ENCODE measurements around the gene USP31. TPM values are rescaled to one million over a fixed set of nuclear protein-coding genes. Genes with fewer than 3 reads are reported as not detected.

The USP31 gene
- total RNA-seq, 1 donor from 2014 or later, result 13.4 TPM

GRCh38 chr16:23079675-23080301 lies 69.5 kb downstream of the USP31 start:
- H3K27me3 ChIP-seq (ENCODE audit: control insufficient read depth, insufficient read depth, low read length), result no peaks in the 10 kb centered on the region
- DNase-seq (ENCODE audit: low read depth) (peak; percentile 83), FAIRE-seq (no peak)
- no peak for TF ChIP-seq CTCF (IDR thresholded peaks at IDR 0.05; ENCODE audit: insufficient read depth, low read length, severe bottlenecking)
- no peak overlapping the region for H3K4me3 ChIP-seq (ENCODE audit: low read depth, low read length)
- peaks cover 8% of the 10 kb centered on the region for H3K36me3 ChIP-seq (ENCODE audit: control insufficient read depth, insufficient read depth, low read length)

- peaks cover 19% of the 10 kb centered on the region for H3K36me3 ChIP-seq (ENCODE audit: control insufficient read depth, insufficient read depth, low read length)
- TF ChIP-seq CTCF (IDR thresholded peaks at IDR 0.05; ENCODE audit: insufficient read depth, low read length, severe bottlenecking), result no peak
- no peak for FAIRE-seq
Observed at GRCh38 chr16:23074423-23074822, 74.8 kb downstream of the USP31 start.

GRCh38 chr16:23072769-23073549 lies 76.3 kb downstream of the USP31 start:
- DNase-seq (ENCODE audit: low read depth) (peak; percentile 97), FAIRE-seq (peak; percentile 50)

More at GRCh38 chr16:23074423-23074822, 74.8 kb downstream of the USP31 start:
- H3K4me3 ChIP-seq (ENCODE audit: low read depth, low read length), result no peak overlapping the region
- no peak for DNase-seq (ENCODE audit: low read depth)
- H3K27me3 ChIP-seq (ENCODE audit: control insufficient read depth, insufficient read depth, low read length), result no peaks in the 10 kb centered on the region

GRCh38 chr16:23072084-23072599 lies 77.1 kb downstream of the USP31 start:
- Histone ChIP-seq H3K4me3 (ENCODE audit: low read depth, low read length) (no peak overlapping the region), H3K27me3 (ENCODE audit: control insufficient read depth, insufficient read depth, low read length) (no peaks in the 10 kb centered on the region), H3K36me3 (ENCODE audit: control insufficient read depth, insufficient read depth, low read length) (peaks cover 29% of the 10 kb centered on the region)
- DNase-seq (ENCODE audit: low read depth) (peak; percentile 75), FAIRE-seq (no peak)
- TF ChIP-seq CTCF (IDR thresholded peaks at IDR 0.05; ENCODE audit: insufficient read depth, low read length, severe bottlenecking), result no peak

More at GRCh38 chr16:23072769-23073549, 76.3 kb downstream of the USP31 start:
- Histone ChIP-seq H3K27me3 (ENCODE audit: control insufficient read depth, insufficient read depth, low read length) (no peaks in the 10 kb centered on the region), H3K4me3 (ENCODE audit: low read depth, low read length) (no peak overlapping the region), H3K36me3 (ENCODE audit: control insufficient read depth, insufficient read depth, low read length) (peaks cover 28% of the 10 kb centered on the region)
- TF ChIP-seq CTCF (IDR thresholded peaks at IDR 0.05; ENCODE audit: insufficient read depth, low read length, severe bottlenecking), result peak; percentile 20

DNA sequence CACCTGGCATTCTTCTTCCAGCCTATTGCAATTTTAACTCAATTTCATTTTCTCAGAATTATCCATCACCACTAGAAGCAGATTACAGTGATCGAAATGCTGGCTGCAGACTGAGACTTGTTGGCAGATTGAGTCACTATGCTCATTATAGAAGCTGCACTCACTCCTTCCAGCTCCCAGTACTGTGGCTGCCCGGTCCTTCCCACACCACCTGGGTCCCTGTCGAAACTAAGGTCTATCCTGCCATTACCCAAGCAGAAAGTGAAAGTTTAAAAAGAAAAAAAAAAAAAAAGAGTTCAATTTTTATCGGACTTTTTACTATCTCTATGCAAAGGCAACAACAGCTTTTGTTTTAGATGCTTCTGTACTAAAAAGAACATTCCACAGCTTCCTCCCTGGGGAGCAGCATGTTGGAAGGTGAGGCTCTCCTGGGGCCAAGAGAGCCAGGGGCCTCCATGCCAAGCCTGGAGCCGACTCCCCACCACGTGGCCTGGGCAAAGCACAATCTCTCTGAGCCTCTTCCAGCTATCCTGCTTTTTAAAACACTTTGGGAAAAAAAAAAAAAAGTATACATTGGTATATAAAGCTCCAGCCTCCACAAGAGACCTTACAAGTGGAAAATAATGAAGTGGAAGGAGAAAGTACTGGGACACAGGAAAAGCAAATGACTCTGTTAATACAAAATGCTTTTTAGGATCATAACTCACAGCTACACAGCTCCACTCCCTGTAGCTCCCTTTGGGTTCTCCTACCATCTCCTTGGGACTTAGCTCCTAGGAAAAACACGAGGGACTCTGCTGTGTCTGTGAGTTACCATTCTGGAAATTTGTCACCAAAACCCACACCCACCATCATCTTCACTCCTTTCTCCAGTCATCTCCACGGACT lies 77.8 kb downstream of the USP31 start:
- Histone ChIP-seq H3K27me3 (ENCODE audit: control insufficient read depth, insufficient read depth, low read length) (no peaks in the 10 kb centered on the region), H3K4me3 (ENCODE audit: low read depth, low read length) (no peak overlapping the region), H3K36me3 (ENCODE audit: control insufficient read depth, insufficient read depth, low read length) (peaks cover 30% of the 10 kb centered on the region)
- TF ChIP-seq CTCF (IDR thresholded peaks at IDR 0.05; ENCODE audit: insufficient read depth, low read length, severe bottlenecking), result no peak
- DNase-seq (ENCODE audit: low read depth), result peak; percentile 79
- FAIRE-seq, result no peak
